GM18508 (cell line): Measurements from ENCODE around the gene F2.

Experiments
- ATAC-seq: cut with Tn5 transposase; IDR thresholded peaks from one replicate; pipeline ENCODE4 v1.9.1; 2021; ENCODE audit warnings: moderate number of reproducible peaks; ENCODE audit not compliant: insufficient read depth, unreplicated experiment

Gene F2

GRCh38 chr11:46736615-46737014, 17.6 kb downstream of the F2 start:
- ATAC-seq = no peak

- ATAC-seq = no peak
These were observed 18.7 kb downstream of the F2 start for GRCh38 chr11:46737699-46738098.

DNA sequence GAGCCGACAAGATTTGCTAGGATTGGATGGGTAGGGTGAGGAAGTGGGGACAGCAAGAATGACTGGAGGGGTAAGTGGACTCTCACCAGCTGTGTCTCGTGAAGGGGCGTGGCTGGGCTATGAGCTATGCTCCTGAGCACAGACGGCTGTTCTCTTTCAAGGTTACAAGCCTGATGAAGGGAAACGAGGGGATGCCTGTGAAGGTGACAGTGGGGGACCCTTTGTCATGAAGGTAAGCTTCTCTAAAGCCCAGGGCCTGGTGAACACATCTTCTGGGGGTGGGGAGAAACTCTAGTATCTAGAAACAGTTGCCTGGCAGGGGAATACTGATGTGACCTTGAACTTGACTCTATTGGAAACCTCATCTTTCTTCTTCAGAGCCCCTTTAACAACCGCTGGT, 19.9 kb downstream of the F2 start:
- no peak for ATAC-seq

GRCh38 chr11:46741600-46742484, 22.8 kb downstream of the F2 start:
- ATAC-seq = no peak

DNA sequence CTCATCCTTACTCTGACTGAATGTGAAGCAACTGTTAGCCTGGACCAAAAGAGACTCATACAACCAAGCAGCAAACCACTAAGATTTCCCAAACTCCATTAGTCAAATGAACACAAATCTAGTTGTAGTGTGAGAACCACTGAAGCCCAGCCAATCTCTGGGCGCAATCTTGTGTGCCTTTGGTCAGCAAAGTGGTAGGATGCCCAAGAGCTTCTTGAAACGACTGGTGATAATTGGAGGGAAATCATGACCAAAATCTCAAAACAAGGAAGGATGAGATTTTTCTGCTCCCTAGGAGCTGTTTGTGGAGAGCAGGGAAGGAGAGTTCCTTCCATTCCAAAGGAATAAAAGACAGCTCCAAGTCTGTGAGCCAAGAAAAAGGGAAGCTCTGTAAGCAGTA, 24.0 kb downstream of the F2 start:
- no peak for ATAC-seq

GRCh38 chr11:46743693-46744339, 24.8 kb downstream of the F2 start:
- ATAC-seq = no peak

GRCh38 chr11:46745328-46745727, 26.3 kb downstream of the F2 start:
- no peak for ATAC-seq

- no peak for ATAC-seq
These were observed 27.0 kb downstream of the F2 start for GRCh38 chr11:46745995-46746394.

GRCh38 chr11:46747150-46747549, 28.1 kb downstream of the F2 start:
- ATAC-seq = no peak

GRCh38 chr11:46755962-46756361, 36.9 kb downstream of the F2 start:
- no peak for ATAC-seq

DNA sequence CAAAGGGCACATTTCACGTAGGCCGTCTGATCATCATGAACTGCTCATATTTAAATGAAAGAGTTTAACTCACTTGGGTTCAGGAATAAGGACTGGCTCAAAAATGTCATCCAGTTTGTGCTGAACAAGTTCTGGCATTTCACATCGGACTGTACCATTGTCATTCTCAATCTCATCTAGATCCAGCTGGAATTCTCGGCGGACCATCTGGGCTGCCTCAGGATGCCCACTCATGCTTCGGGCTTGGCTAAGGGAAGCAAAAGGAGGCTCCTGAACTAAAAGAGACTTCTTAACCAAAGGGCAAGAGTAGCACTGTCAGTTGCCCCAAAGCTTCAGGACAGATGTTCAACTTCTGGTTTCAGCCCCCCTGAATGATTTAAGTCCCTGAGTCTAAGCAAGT, 40.2 kb downstream of the F2 start:
- ATAC-seq = no peak

- no peak for ATAC-seq
These were observed 41.6 kb downstream of the F2 start for GRCh38 chr11:46760429-46761128.

GRCh38 chr11:46761807-46762206, 42.8 kb downstream of the F2 start:
- ATAC-seq = no peak

DNA sequence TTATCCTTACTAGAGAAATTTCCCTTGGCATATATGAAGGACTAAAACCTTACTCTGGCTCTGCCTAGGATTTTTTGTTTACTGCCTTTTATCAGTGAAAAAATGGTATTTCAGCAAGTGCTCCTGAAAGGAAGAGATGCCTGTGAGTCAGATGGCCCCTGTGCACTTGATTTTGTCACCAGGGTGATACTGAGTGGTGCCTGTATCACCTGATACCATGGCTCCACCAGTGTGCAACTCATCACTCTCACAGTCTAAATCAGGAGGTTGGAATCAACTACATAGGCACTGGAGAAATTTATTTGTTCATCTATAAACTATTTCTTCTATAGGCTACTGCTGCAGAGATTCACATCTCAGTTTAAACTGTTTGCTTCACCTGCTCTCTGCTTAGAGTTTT, 43.2 kb downstream of the F2 start:
- ATAC-seq = no peak

- ATAC-seq = no peak
These were observed 47.6 kb downstream of the F2 start for GRCh38 chr11:46766656-46767055.

- ATAC-seq = no peak
These were observed 50.7 kb downstream of the F2 start for GRCh38 chr11:46769636-46770221.

DNA sequence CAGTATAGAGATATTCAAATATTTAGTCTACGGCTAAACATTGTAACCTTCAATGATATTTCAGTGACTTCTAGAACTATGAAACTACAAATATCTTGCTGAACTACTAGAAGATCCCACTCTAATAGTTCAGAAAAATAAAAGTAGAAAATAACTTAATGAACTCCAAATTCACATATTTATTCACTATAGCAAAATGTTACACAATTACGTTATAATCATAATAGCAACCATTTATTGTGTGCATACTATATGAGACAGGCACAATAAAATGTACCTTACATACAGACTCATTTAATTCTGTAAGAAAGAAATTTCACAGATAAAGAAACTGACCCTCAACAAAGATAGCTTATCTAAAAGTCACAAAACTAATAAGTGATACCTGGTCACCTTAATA, 57.9 kb downstream of the F2 start:
- ATAC-seq = no peak

DNA sequence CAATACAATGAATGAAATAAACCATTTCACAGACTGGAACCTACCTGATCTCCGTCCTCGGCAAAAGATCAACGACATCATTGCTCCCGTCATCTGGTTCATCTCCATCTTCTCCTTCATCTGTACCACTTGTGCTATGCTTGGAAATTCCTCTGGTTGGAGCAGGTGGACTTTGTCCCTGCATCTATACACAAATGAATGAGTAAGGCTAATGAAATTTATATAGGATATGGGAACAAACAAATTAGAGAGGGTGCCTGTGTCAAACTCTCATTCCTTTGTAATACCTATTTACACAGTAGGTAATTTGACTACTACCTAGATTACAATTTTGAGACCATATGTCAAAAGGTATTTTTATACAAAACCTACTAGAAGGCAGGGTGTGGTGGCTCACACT, 59.4 kb downstream of the F2 start:
- no peak for ATAC-seq
